Activated naive CD4-positive, alpha-beta T cell treated with anti-CD3 and anti-CD28 coated beads, Interleukin-2, amount 10 ng/mL, durations not matched to agents 7 days and 5 days (primary cell): ENCODE data around the gene FOXP1.

Experiments used
- CTCF ChIA-PET: fragments of 350-600 bp; sonication (Branson Sonifier 250); formaldehyde crosslinking; loops from one replicate; lab custom pipeline; 2021; ENCODE audit warnings: antibody characterized with exemption; lab: Charles Lee
- DNase-seq: peaks from one replicate; pipeline ENCODE4 v3.0.0-alpha.2; 2020
- H3K27ac Mint-ChIP-seq: one replicate; pipeline ENCODE4 v1.8.0; 2021; ENCODE audit warnings: mild to moderate bottlenecking, moderate library complexity, mixed read lengths
- H3K27me3 Mint-ChIP-seq: one replicate; pipeline ENCODE4 v1.8.0; 2021; ENCODE audit warnings: mild to moderate bottlenecking, mixed read lengths
- H3K36me3 Mint-ChIP-seq: one replicate; pipeline ENCODE4 v1.8.0; 2021; ENCODE audit warnings: mixed read lengths
- H3K4me1 Mint-ChIP-seq: one replicate; pipeline ENCODE4 v1.8.0; 2021; ENCODE audit warnings: mixed read lengths
- H3K4me3 Mint-ChIP-seq: one replicate; pipeline ENCODE4 v1.8.0; 2021; ENCODE audit warnings: mild to moderate bottlenecking, moderate library complexity, mixed read lengths
- H3K9me3 Mint-ChIP-seq: one replicate; pipeline ENCODE4 v1.8.0; 2021; ENCODE audit warnings: mixed read lengths

FOXP1 gene

DNA sequence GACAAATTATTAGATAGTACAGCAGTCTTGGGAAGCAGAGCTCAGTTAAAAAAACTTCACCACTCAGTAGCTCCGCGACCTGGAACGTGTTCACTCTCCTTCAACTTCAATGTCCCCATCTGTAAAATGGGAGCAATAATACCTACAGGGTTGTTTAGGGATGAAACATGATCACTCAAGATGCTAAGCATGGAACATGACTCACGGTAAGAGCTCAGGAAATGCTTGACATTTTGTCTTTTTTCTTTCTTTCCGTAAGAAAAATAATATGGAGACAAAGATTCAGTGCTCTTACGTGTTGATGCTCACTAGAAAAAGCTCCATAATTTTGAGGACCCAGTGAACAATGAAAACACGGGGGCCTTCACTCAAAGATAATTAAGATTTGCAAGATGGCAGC, 664.4 kb downstream of the FOXP1 start:
- no peak for DNase-seq
- CTCF ChIA-PET, result no interaction called here
- Mint-ChIP-seq H3K27me3 (peaks cover 5% of the 10 kb centered on the region), H3K27ac (no peak overlapping the region), H3K9me3 (peaks cover 4% of the 10 kb centered on the region), H3K36me3 (no peaks in the 10 kb centered on the region), H3K4me3 (no peak overlapping the region), H3K4me1 (no peaks in the 10 kb centered on the region)

- Mint-ChIP-seq H3K36me3 (no peaks in the 10 kb centered on the region), H3K4me1 (no peaks in the 10 kb centered on the region), H3K27ac (no peak overlapping the region), H3K9me3 (no peaks in the 10 kb centered on the region), H3K4me3 (no peak overlapping the region), H3K27me3 (peaks cover 5% of the 10 kb centered on the region)
- CTCF ChIA-PET, result no interaction called here
- DNase-seq, result no peak
These were observed 667.0 kb downstream of the FOXP1 start for GRCh38 chr3:70916375-70917055.

- H3K9me3 Mint-ChIP-seq, result no peaks in the 10 kb centered on the region
- H3K27ac Mint-ChIP-seq, result no peak overlapping the region
- H3K4me3 Mint-ChIP-seq, result no peak overlapping the region
- CTCF ChIA-PET, result no interaction called here
- DNase-seq, result no peak
- peaks cover 5% of the 10 kb centered on the region for H3K27me3 Mint-ChIP-seq
- H3K36me3 Mint-ChIP-seq, result no peaks in the 10 kb centered on the region
- no peaks in the 10 kb centered on the region for H3K4me1 Mint-ChIP-seq
These were observed 668.7 kb downstream of the FOXP1 start for GRCh38 chr3:70914862-70915261.

DNA sequence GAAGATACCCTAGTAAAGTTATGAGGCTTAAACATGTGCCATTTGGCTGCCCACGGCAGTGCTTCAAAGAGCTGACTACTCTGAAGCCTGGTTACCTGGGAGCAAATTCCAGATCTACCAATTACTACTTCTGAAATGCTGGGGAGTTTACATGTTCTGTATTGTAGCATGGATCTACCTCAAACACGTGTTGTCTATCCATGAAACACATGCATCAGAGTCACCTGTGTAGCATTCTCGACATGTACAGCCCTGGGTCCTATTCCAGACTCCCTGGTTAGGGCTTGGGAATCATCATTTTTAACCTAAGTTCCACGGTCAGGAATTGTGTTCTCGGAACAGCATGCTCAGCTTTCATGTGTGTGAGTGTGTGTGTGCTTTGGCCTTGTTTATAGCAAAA, 671.8 kb downstream of the FOXP1 start:
- DNase-seq, result no peak
- no peak overlapping the region for H3K27ac Mint-ChIP-seq
- CTCF ChIA-PET, result no interaction called here
- H3K4me1 Mint-ChIP-seq, result no peaks in the 10 kb centered on the region
- H3K27me3 Mint-ChIP-seq, result peaks cover 14% of the 10 kb centered on the region
- H3K4me3 Mint-ChIP-seq, result no peak overlapping the region
- no peaks in the 10 kb centered on the region for H3K9me3 Mint-ChIP-seq
- no peaks in the 10 kb centered on the region for H3K36me3 Mint-ChIP-seq

DNA sequence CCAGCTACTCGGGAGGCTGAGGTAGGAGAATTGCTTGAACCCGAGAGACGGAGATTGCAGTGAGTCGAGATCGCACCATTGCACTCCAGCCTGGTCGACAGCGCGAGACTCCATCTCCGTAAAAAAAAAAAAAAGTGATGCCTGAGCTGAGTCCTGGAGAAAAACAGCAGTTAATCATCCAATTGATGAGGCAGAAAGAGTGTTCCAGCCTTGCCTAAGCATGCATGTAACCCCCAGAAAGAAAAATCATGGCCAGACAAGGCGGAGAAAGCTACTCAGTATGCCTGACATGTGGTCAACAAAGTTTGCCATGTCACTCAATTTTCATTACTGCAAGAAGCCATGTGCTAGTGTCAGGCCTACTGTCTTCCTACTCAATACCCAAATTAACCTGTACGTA, 678.0 kb downstream of the FOXP1 start:
- Mint-ChIP-seq H3K27ac (no peak overlapping the region), H3K36me3 (no peaks in the 10 kb centered on the region), H3K4me3 (no peak overlapping the region), H3K27me3 (peaks cover 9% of the 10 kb centered on the region), H3K9me3 (no peaks in the 10 kb centered on the region), H3K4me1 (no peaks in the 10 kb centered on the region)
- CTCF ChIA-PET, result no interaction called here
- DNase-seq, result no peak
